Activated CD8-positive, alpha-beta memory T cell treated with anti-CD3 and anti-CD28 coated beads, Interleukin-2, amount 10 ng/mL, durations not matched to agents 7 days and 5 days (primary cell): Measurements from ENCODE around the gene RHOB. TPM values are rescaled to one million over a fixed set of nuclear protein-coding genes. Genes with fewer than 3 reads are reported as not detected.
"Not testable (repeated sequence)": the region's sequence is repeated elsewhere in the genome, so short reads cannot be mapped to it uniquely, and the experiment has no call there.

Source experiments
- ATAC-seq: fragments of 150-1000 bp; cut with Tn5 transposase; one replicate; pipeline ENCODE4 v1.10.0; 2021; ENCODE audit warnings: moderate library complexity
- CTCF ChIA-PET: fragments of 350-600 bp; sonication (Branson Sonifier 250); formaldehyde crosslinking; loops from one replicate; lab custom pipeline; 2021; ENCODE audit warnings: antibody characterized with exemption; lab: Charles Lee
- DNase-seq: peaks from one replicate; pipeline ENCODE4 v3.0.0-alpha.2; 2020
- H3K27ac Mint-ChIP-seq: one replicate; pipeline ENCODE4 v1.8.0; 2021; ENCODE audit warnings: mild to moderate bottlenecking, mixed read lengths
- H3K27me3 Mint-ChIP-seq: one replicate; pipeline ENCODE4 v1.8.0; 2021; ENCODE audit warnings: mixed read lengths
- H3K36me3 Mint-ChIP-seq: one replicate; pipeline ENCODE4 v1.8.0; 2021; ENCODE audit warnings: mild to moderate bottlenecking, mixed read lengths
- H3K4me1 Mint-ChIP-seq: one replicate; pipeline ENCODE4 v1.8.0; 2021; ENCODE audit warnings: mixed read lengths
- H3K4me3 Mint-ChIP-seq: one replicate; pipeline ENCODE4 v1.8.0; 2021; ENCODE audit warnings: mild to moderate bottlenecking, moderate library complexity, mixed read lengths
- H3K9me3 Mint-ChIP-seq: one replicate; pipeline ENCODE4 v1.8.0; 2022; ENCODE audit warnings: low read depth, mixed read lengths
- total RNA-seq, 2 experiments: library from RNA; stranded (reverse); gene quantifications; one replicate each; pipeline ENCODE4 v1.2.3, GENCODE V29; 2021

RHOB gene
- total RNA-seq, 2 experiments from 2014 or later = 9.1 to 36.4 TPM

- CTCF ChIA-PET = no interaction called here
- DNase-seq = no peak
These were observed 43.7 kb downstream of the RHOB start for GRCh38 chr2:20490300-20491181.

DNA sequence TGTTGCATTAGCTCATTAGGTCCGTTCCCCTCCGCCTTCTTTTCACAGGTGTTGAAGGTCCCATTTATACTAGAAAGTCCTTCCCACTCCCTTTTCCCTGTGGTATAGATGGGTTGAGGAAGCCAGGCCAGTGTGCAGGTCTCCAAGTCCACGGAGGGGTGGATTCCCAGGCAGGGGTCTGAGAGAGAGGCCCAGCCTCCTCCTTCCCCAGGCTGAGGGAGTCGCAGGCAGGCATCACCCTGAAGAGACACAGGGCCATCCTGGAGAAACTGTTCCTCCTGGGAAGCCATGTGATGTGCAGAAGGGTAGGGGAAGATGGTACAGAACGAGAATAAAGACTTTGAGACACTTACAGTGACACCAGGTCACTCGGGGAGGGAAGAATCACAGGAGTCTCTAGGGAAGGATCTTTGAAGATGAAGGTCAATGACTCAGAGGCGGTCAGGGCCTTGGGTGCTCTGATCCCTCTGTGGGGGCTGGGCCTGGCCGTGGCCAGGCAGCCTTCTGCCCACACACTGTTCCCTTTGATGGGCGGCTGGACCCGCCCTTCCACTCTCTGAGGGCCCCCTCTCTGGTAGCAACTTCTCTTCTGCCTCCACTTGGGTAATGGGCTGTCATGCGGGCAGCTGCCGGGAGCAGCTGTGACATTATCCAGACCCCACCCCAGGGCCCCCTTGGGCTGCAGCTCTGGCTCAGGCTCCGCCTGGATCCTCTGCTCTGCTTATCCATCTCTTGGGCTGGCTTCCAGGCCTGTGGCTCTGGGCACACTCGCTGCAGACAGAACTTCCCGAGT lies 45.1 kb downstream of the RHOB start:
- Mint-ChIP-seq H3K4me3 (no peak overlapping the region), H3K36me3 (no peaks in the 10 kb centered on the region), H3K9me3 (no peaks in the 10 kb centered on the region), H3K27ac (no peak overlapping the region), H3K27me3 (peaks cover 3% of the 10 kb centered on the region), H3K4me1 (no peaks in the 10 kb centered on the region)
- ATAC-seq (no peak), DNase-seq (no peak)
- CTCF ChIA-PET = no interaction called here

More at GRCh38 chr2:20490300-20491181, 43.7 kb downstream of the RHOB start:
- Mint-ChIP-seq H3K4me3 (no peak overlapping the region), H3K27ac (no peak overlapping the region), H3K9me3 (no peaks in the 10 kb centered on the region), H3K27me3 (peaks cover 3% of the 10 kb centered on the region), H3K36me3 (no peaks in the 10 kb centered on the region), H3K4me1 (no peaks in the 10 kb centered on the region)
- no peak for ATAC-seq

- DNase-seq, H3K4me1 Mint-ChIP-seq, H3K27ac Mint-ChIP-seq, ATAC-seq, CTCF ChIA-PET, H3K27me3 Mint-ChIP-seq, H3K36me3 Mint-ChIP-seq, H3K4me3 Mint-ChIP-seq, H3K9me3 Mint-ChIP-seq: not testable (repeated sequence)
These were observed 46.2 kb downstream of the RHOB start for GRCh38 chr2:20493095-20493494.

- DNase-seq = no peak
- Mint-ChIP-seq H3K4me3 (no peak overlapping the region), H3K27me3 (peaks cover 3% of the 10 kb centered on the region), H3K4me1 (no peaks in the 10 kb centered on the region), H3K27ac (no peak overlapping the region), H3K9me3 (no peaks in the 10 kb centered on the region), H3K36me3 (no peaks in the 10 kb centered on the region)
- ATAC-seq = no peak
- CTCF ChIA-PET = no interaction called here
These were observed 47.4 kb downstream of the RHOB start for GRCh38 chr2:20494241-20494640.

- no peak overlapping the region for H3K4me3 Mint-ChIP-seq
- DNase-seq = no peak
- ATAC-seq = no peak
- no peaks in the 10 kb centered on the region for H3K36me3 Mint-ChIP-seq
- peaks cover 15% of the 10 kb centered on the region for H3K27me3 Mint-ChIP-seq
- H3K9me3 Mint-ChIP-seq = no peaks in the 10 kb centered on the region
- CTCF ChIA-PET = no interaction called here
- no peak overlapping the region for H3K27ac Mint-ChIP-seq
- no peaks in the 10 kb centered on the region for H3K4me1 Mint-ChIP-seq
These were observed 49.4 kb downstream of the RHOB start for GRCh38 chr2:20496076-20496872.

- Mint-ChIP-seq H3K36me3 (no peaks in the 10 kb centered on the region), H3K4me3 (no peak overlapping the region), H3K27me3 (peaks cover 19% of the 10 kb centered on the region), H3K4me1 (no peaks in the 10 kb centered on the region), H3K27ac (no peak overlapping the region), H3K9me3 (no peaks in the 10 kb centered on the region)
- CTCF ChIA-PET = interaction anchor here (0.5 kb wide), 1 partner anchor 55 kb away, joined by 3 read pairs; no protein-coding TSS in a partner anchor
- no peak for DNase-seq
- no peak for ATAC-seq
These were observed 50.1 kb downstream of the RHOB start for GRCh38 chr2:20496942-20497341.

Other genes starting within 250 kb of the RHOB start
- under 1 TPM in 1 of 2 experiments, not detected in 1; 0.42 TPM for gene SDC1, start 221.9 kb upstream of the RHOB start, total RNA-seq
- 100 to 1,000 TPM; 120 to 127 TPM for gene PUM2, start 96.2 kb upstream of the RHOB start, total RNA-seq
- gene HS1BP3, start 204.0 kb downstream of the RHOB start, total RNA-seq = 10 to 100 TPM; 12.8 to 12.9 TPM
- not detected for gene GDF7, start 220.1 kb downstream of the RHOB start, total RNA-seq